Endothelial cell (in vitro differentiated cells): Measurements from ENCODE around the gene KIAA0753. TPM values are rescaled to one million over a fixed set of nuclear protein-coding genes. Genes with fewer than 3 reads are reported as not detected.
"Not testable (repeated sequence)": the region's sequence is repeated elsewhere in the genome, so short reads cannot be mapped to it uniquely, and the experiment has no call there.

Source experiments
- DNase-seq: peaks from one replicate; pipeline ENCODE4 v3.0.0; 2021; ENCODE audit warnings: low spot score
- H3K27ac Mint-ChIP-seq: one replicate; pipeline ENCODE4 v1.8.0; 2021; ENCODE audit warnings: mixed read lengths, inconsistent platforms; ENCODE audit not compliant: unreplicated experiment
- H3K27me3 Mint-ChIP-seq: one replicate; pipeline ENCODE4 v1.8.0; 2021; ENCODE audit warnings: mild to moderate bottlenecking, moderate library complexity, mixed read lengths, inconsistent platforms; ENCODE audit not compliant: unreplicated experiment
- H3K36me3 Mint-ChIP-seq: one replicate; pipeline ENCODE4 v1.8.0; 2021; ENCODE audit warnings: mild to moderate bottlenecking, low read depth, mixed read lengths, inconsistent platforms; ENCODE audit not compliant: unreplicated experiment
- H3K4me1 Mint-ChIP-seq: one replicate; pipeline ENCODE4 v1.8.0; 2021; ENCODE audit warnings: mild to moderate bottlenecking, mixed read lengths, inconsistent platforms; ENCODE audit not compliant: unreplicated experiment
- H3K4me3 Mint-ChIP-seq: one replicate; pipeline ENCODE4 v1.8.0; 2021; ENCODE audit warnings: mild to moderate bottlenecking, mixed read lengths, inconsistent platforms; ENCODE audit not compliant: unreplicated experiment
- H3K9me3 Mint-ChIP-seq: one replicate; pipeline ENCODE4 v1.8.0; 2021; ENCODE audit warnings: mixed read lengths, inconsistent platforms; ENCODE audit not compliant: unreplicated experiment
- total RNA-seq: library from RNA; stranded (reverse); fragmentation: NEBNext Ultra II Directional; extraction: Animal tissue kit (Norgen Biotek cat#: 25700); gene quantifications from one replicate; pipeline ENCODE4 v1.2.1, GENCODE V29; 2021; ENCODE audit not compliant: unreplicated experiment
- TF ChIP-seq, protein P1 (sequence below): fragments of 200-600 bp; sonication (generic); IDR thresholded peaks from one replicate; pipeline ENCODE4 v1.5.0; 2021; ENCODE audit warnings: antibody characterized with exemption; ENCODE audit not compliant: unreplicated experiment

KIAA0753 gene
- total RNA-seq, 1 donor from 2014 or later: 22.6 TPM

DNA sequence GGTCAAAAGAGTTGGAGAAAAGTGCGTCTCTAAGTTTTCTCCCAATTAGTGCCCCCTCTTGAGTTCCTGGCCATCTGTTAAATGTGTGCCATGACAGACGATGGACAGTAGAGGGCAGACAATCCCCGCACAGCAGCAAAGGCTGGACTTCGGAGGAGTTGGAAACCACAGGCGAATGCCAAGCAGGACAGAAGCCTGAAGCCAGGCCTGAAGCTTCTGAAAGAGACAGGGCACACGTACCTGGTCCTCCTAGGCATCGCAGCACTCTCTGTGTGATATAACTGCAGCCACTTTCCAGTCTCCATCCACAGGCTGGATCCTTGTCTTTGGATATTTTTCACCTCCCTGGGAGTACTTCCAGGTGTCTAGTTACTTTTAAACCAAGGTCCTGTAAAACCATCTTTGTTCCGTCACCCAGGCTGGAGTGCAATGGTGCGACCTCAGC lies 25.6 kb upstream of the KIAA0753 start:
- H3K4me1 Mint-ChIP-seq: peaks cover 9% of the 10 kb centered on the region
- TF ChIP-seq, protein P1, sequence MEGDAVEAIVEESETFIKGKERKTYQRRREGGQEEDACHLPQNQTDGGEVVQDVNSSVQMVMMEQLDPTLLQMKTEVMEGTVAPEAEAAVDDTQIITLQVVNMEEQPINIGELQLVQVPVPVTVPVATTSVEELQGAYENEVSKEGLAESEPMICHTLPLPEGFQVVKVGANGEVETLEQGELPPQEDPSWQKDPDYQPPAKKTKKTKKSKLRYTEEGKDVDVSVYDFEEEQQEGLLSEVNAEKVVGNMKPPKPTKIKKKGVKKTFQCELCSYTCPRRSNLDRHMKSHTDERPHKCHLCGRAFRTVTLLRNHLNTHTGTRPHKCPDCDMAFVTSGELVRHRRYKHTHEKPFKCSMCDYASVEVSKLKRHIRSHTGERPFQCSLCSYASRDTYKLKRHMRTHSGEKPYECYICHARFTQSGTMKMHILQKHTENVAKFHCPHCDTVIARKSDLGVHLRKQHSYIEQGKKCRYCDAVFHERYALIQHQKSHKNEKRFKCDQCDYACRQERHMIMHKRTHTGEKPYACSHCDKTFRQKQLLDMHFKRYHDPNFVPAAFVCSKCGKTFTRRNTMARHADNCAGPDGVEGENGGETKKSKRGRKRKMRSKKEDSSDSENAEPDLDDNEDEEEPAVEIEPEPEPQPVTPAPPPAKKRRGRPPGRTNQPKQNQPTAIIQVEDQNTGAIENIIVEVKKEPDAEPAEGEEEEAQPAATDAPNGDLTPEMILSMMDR: peak; percentile 81
- no peaks in the 10 kb centered on the region for H3K36me3 Mint-ChIP-seq
- H3K4me3 Mint-ChIP-seq: no peak overlapping the region
- no peak overlapping the region for H3K27ac Mint-ChIP-seq
- H3K9me3 Mint-ChIP-seq: no peaks in the 10 kb centered on the region
- peaks cover 3% of the 10 kb centered on the region for H3K27me3 Mint-ChIP-seq
- DNase-seq: peak; percentile 79

DNA sequence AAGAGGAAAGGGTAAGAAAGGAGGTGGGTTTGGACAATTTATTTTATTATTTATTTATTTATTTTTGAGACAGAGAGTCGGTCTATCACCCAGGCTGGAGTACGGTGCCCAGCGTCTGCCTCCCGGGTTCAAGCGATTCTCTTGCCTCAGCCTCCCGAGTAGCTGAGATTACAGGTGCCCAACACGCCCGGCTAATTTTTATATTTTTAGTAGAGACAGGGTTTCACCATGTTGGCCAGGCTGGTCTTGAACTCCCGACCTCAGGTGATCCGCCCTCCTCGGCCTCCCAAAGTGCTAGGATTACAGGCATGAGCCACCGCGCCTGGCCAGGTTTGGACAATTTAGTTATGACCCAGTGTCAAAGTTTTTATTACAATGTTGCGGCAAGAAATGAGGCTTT lies 22.7 kb upstream of the KIAA0753 start:
- not testable (repeated sequence) for H3K36me3 Mint-ChIP-seq, H3K9me3 Mint-ChIP-seq, DNase-seq, H3K27ac Mint-ChIP-seq, H3K4me3 Mint-ChIP-seq, H3K4me1 Mint-ChIP-seq, H3K27me3 Mint-ChIP-seq

DNA sequence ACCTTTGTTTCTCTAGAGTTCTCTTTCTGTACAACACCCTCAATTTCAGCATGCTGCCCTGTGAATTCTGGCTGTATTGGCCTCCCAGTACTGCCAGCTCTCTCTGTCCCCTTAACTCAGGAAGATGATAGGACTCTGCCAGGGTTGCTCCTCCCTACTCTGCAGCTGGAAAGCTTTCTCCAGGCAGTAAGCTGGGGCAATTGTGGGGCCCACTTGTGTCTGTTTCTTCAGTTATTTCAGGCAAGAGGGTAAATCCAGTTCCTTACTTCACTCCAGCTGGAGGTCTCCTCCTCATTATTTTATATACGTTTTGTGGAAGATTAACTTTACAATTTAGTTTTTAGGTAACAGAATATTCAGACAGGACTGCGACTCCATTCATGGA lies 20.9 kb upstream of the KIAA0753 start:
- Mint-ChIP-seq H3K36me3 (no peaks in the 10 kb centered on the region), H3K9me3 (no peaks in the 10 kb centered on the region), H3K4me1 (peaks cover 8% of the 10 kb centered on the region), H3K27ac (no peak overlapping the region), H3K27me3 (peaks cover 6% of the 10 kb centered on the region), H3K4me3 (no peak overlapping the region)
- TF ChIP-seq, protein P1: no peak
- no peak for DNase-seq

DNA sequence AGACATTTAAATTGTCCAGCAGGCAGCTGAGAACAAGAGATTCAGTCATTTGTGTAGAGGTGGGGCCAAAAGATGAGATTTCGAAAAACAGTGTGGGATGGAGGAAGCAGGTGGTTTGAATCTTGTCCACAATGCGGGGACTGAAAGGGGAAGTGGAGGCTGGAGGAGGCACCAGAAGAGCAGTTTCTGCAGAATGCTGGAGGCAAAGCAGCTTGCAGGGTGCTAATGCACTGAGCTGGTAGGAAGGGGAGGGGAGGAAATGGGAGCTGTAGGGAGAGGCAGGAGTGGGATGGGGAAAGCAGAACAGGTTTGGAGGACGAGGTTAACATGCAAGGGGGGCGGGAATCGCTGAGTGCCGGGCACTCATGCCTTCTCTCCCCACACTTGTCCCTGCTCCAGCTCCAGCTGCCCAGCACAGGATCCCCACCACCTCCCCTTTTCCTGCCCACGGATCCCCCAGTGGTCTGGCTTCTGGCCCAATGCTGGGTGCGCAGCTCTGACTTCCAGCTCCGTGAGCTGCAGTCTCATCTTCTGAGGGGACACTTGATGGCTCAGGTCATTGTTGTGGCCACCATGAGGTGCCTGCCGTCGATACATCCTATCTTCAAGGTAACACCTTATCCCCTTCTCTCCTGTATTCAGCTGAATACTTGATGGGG lies 20.4 kb upstream of the KIAA0753 start:
- H3K36me3 Mint-ChIP-seq: no peaks in the 10 kb centered on the region
- H3K4me3 Mint-ChIP-seq: no peak overlapping the region
- TF ChIP-seq, protein P1: no peak
- DNase-seq: no peak
- H3K9me3 Mint-ChIP-seq: no peaks in the 10 kb centered on the region
- H3K4me1 Mint-ChIP-seq: peaks cover 8% of the 10 kb centered on the region
- peaks cover 7% of the 10 kb centered on the region for H3K27me3 Mint-ChIP-seq
- H3K27ac Mint-ChIP-seq: no peak overlapping the region

DNA sequence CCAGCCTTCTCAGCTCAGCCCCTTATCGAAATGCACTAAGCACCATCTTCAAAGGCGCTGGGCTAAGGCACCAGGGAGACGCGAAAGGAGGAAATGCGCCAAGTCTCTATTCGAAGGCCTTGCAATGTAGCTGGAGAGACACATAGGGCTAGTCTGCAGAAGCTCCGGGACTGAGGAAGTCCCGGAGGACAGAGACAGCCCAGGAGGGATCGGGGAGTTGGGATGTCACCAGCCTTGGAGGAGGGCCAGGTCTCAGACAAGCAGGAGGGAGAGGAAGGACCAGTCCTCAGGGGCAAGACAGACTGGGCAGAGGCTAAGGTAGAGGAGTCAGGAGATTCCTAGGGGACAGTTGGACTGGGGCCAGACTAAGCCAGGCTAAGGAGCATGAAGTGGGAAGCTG lies 19.6 kb upstream of the KIAA0753 start:
- DNase-seq: no peak
- H3K27ac Mint-ChIP-seq: no peak overlapping the region
- no peaks in the 10 kb centered on the region for H3K9me3 Mint-ChIP-seq
- TF ChIP-seq, protein P1: no peak
- no peaks in the 10 kb centered on the region for H3K36me3 Mint-ChIP-seq
- H3K27me3 Mint-ChIP-seq: peaks cover 10% of the 10 kb centered on the region
- peaks cover 12% of the 10 kb centered on the region for H3K4me1 Mint-ChIP-seq
- no peak overlapping the region for H3K4me3 Mint-ChIP-seq

DNA sequence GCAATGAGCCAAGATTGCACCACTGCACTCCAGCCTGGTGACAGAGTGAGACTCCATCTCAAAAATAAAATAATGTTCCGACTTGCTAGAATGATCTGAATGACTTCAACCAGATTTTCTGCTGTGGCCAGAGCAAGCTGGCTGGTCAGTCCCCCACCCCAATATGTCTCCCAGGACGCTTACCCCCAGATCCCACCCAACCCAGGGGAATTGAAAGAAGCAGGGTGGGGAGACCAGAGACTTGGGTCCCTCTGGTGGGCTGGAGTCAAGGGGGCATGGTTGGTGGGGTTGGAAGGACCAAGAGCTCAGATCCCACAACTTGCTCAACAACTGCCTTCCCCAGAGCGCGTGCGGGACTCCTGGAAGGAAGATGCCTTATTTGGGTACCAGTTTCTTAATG lies 17.9 kb upstream of the KIAA0753 start:
- H3K4me3 Mint-ChIP-seq, H3K27ac Mint-ChIP-seq, H3K36me3 Mint-ChIP-seq, DNase-seq, H3K9me3 Mint-ChIP-seq: not testable (repeated sequence)
- Mint-ChIP-seq H3K27me3 (peaks cover 12% of the 10 kb centered on the region), H3K4me1 (peaks cover 20% of the 10 kb centered on the region)
